Nephron progenitor cell (in vitro differentiated cells): ENCODE results near the gene HAAO.

ENCODE experiments used
- DNase-seq: peaks from one replicate; pipeline ENCODE4 v3.0.0; 2021
- H3K27ac Mint-ChIP-seq: 2 replicates; pipeline ENCODE4 v1.8.0; 2021; ENCODE audit warnings: mild to moderate bottlenecking, moderate library complexity, mixed read lengths
- H3K27me3 Mint-ChIP-seq: 2 replicates; pipeline ENCODE4 v1.8.0; 2021; ENCODE audit warnings: mild to moderate bottlenecking, low read depth, mixed read lengths; ENCODE audit not compliant: poor library complexity
- H3K36me3 Mint-ChIP-seq: 2 replicates; pipeline ENCODE4 v1.8.0; 2021; ENCODE audit warnings: low read depth, mixed read lengths
- H3K4me1 Mint-ChIP-seq: 2 replicates; pipeline ENCODE4 v1.8.0; 2021; ENCODE audit warnings: mixed read lengths
- H3K4me3 Mint-ChIP-seq: 2 replicates; pipeline ENCODE4 v1.8.0; 2021; ENCODE audit warnings: mild to moderate bottlenecking, moderate library complexity, mixed read lengths
- H3K9me3 Mint-ChIP-seq: 2 replicates; pipeline ENCODE4 v1.8.0; 2021; ENCODE audit warnings: mild to moderate bottlenecking, moderate library complexity, mixed read lengths
- TF ChIP-seq, protein P1 (sequence below): fragments of 200-600 bp; sonication (generic); IDR thresholded peaks from 2 replicates; pipeline ENCODE4 v1.5.0; 2021; ENCODE audit warnings: antibody characterized with exemption

The HAAO gene

DNA sequence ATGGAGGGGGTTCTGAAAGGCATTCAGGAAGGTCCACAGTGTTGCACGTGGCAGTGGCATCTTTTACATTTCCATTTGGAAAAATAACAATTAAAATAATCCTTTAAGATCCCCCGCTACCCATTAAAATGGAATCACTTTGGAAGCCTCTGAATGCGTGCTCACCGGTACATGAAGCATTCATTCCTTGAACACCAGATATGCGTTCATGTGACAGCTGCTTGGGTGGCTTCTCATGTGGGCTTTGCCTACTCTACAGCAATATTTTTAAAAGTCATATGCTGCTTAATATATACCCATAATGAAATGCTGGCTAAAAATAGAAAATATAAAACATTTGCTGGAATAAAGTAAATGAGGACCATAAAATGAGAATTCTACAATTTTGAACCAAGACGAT is 14.4 kb upstream of the HAAO start:
- Mint-ChIP-seq H3K27me3 (no peaks in the 10 kb centered on the region), H3K4me3 (no peak overlapping the region), H3K36me3 (peaks cover 5% of the 10 kb centered on the region), H3K9me3 (peaks cover 4% of the 10 kb centered on the region), H3K27ac (no peak overlapping the region), H3K4me1 (peaks cover 22% of the 10 kb centered on the region)
- TF ChIP-seq, protein P1, sequence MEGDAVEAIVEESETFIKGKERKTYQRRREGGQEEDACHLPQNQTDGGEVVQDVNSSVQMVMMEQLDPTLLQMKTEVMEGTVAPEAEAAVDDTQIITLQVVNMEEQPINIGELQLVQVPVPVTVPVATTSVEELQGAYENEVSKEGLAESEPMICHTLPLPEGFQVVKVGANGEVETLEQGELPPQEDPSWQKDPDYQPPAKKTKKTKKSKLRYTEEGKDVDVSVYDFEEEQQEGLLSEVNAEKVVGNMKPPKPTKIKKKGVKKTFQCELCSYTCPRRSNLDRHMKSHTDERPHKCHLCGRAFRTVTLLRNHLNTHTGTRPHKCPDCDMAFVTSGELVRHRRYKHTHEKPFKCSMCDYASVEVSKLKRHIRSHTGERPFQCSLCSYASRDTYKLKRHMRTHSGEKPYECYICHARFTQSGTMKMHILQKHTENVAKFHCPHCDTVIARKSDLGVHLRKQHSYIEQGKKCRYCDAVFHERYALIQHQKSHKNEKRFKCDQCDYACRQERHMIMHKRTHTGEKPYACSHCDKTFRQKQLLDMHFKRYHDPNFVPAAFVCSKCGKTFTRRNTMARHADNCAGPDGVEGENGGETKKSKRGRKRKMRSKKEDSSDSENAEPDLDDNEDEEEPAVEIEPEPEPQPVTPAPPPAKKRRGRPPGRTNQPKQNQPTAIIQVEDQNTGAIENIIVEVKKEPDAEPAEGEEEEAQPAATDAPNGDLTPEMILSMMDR = no peak
- DNase-seq = no peak

DNA sequence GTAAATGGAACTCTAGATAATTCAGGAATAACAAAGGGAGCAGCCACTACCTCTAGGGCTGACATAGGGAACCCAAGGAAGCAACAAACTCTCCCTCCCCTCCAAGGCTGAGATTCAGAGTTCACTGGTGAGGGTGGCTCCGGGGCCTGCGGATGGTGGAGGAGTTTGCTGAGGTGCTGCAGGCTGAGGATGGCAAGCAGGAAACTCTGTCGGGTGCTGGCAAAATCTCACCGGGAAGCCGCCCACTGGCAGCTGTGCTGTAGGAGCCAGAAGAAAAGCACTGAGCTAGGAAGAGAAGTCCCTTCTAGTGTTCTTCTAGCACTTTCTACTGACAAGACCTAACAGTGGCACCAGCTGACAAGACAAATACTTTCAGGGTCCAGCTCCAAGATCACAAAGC is 12.5 kb upstream of the HAAO start:
- TF ChIP-seq, protein P1 = no peak
- Mint-ChIP-seq H3K36me3 (peaks cover 10% of the 10 kb centered on the region), H3K4me3 (no peak overlapping the region), H3K4me1 (peaks cover 14% of the 10 kb centered on the region), H3K27ac (no peak overlapping the region), H3K27me3 (peaks cover 4% of the 10 kb centered on the region), H3K9me3 (peaks cover 9% of the 10 kb centered on the region)
- no peak for DNase-seq

DNA sequence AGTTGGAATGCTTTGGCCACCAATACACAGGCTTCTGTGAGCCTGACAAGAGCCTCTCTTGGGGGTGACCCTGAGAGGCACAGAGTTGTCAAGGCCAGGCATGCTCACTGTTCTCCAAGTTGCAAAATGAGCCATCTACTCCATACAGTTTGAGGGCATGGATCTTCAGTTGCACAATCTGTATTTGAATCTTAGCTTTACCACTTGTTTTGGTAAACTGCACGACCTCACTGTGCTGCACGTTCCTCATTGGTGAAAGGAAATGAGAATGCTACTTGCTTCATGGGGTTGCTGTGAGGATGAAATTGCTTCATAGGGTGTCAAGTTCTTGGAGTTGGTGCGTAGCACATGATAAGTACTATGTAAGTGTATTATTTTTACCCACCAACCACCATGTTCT is 12.0 kb upstream of the HAAO start:
- H3K9me3 Mint-ChIP-seq = peaks cover 9% of the 10 kb centered on the region
- DNase-seq = no peak
- H3K4me3 Mint-ChIP-seq = no peak overlapping the region
- H3K36me3 Mint-ChIP-seq = peaks cover 10% of the 10 kb centered on the region
- TF ChIP-seq, protein P1 = no peak
- peaks cover 4% of the 10 kb centered on the region for H3K27me3 Mint-ChIP-seq
- no peak overlapping the region for H3K27ac Mint-ChIP-seq
- H3K4me1 Mint-ChIP-seq = peaks cover 13% of the 10 kb centered on the region

DNA sequence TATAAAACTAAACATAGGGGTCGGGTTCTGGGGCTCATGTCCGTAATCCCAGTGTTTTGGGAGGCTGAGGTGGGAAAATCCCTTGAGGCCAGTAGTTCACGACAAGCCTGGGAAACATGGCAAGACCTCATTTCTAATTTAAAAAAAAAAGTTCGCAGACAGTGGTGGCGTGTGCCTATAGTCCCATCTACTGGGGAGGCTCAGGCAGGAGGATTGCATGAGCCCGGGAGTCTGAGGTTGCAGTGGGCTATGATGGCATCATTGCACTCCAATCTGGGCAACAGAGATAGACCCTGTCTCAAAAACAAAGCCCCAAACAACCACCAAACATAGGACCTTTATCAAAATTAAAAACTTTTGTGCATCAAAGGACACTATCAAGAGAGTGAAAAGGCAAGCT is 9.8 kb upstream of the HAAO start:
- H3K27me3 Mint-ChIP-seq = peaks cover 4% of the 10 kb centered on the region
- TF ChIP-seq, protein P1 = no peak

DNA sequence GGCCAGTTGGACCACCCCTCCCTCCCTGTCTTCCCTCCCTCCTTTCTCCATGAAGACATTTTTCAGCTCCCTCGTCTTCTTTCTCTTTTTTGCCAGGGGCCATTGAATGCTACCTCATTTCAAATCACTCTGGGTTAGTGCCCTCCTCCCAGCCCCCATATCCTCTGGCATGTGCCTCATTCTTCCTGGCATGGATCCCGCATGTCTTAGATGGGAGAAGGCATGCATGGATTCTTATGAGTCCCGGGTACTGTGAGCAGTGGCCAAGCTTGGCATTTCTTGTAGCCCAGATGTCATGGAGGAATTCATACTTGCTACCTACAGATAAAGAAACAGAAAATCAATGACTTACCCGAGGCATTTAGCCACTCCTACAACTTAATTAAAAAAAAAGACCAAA is 9.0 kb upstream of the HAAO start:
- H3K36me3 Mint-ChIP-seq = peaks cover 19% of the 10 kb centered on the region
- peaks cover 22% of the 10 kb centered on the region for H3K9me3 Mint-ChIP-seq
- H3K27me3 Mint-ChIP-seq = peaks cover 4% of the 10 kb centered on the region
- DNase-seq = no peak
- no peak overlapping the region for H3K27ac Mint-ChIP-seq
- TF ChIP-seq, protein P1 = no peak
- no peaks in the 10 kb centered on the region for H3K4me1 Mint-ChIP-seq
- H3K4me3 Mint-ChIP-seq = no peak overlapping the region

More for the DNA sequence above, 9.8 kb upstream of the HAAO start:
- H3K9me3 Mint-ChIP-seq = peaks cover 16% of the 10 kb centered on the region
- H3K36me3 Mint-ChIP-seq = peaks cover 13% of the 10 kb centered on the region
- no peaks in the 10 kb centered on the region for H3K4me1 Mint-ChIP-seq
- no peak for DNase-seq
- no peak overlapping the region for H3K4me3 Mint-ChIP-seq
- H3K27ac Mint-ChIP-seq = no peak overlapping the region

DNA sequence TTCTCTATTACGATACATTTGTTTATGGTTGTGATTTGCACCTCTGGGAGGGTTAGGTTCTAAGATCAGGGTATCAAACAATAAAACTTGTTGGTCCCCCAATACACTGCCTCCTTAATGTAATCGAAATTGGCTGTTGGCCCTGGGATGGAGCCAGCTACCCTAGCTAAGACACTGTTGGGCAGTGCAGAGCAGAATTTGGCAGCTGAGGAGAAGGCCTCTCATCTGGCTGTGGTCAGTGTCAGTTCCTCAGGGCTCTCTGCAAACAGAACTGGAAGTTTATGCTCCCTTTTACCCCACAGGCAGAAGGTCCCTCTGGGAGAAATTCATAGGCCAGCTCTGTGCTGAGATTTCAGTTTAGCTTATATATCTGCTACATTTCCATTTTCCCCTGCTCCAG is 8.6 kb upstream of the HAAO start:
- Mint-ChIP-seq H3K36me3 (peaks cover 23% of the 10 kb centered on the region), H3K9me3 (peaks cover 24% of the 10 kb centered on the region), H3K4me3 (no peak overlapping the region), H3K27ac (no peak overlapping the region), H3K27me3 (peaks cover 4% of the 10 kb centered on the region), H3K4me1 (no peaks in the 10 kb centered on the region)
- TF ChIP-seq, protein P1 = no peak
- no peak for DNase-seq
